GM18868 (cell line): Measurements from ENCODE around the gene CRYBB2.
"Not testable (repeated sequence)": the region's sequence is repeated elsewhere in the genome, so short reads cannot be mapped to it uniquely, and the experiment has no call there.

Experiments
- ATAC-seq: cut with Tn5 transposase; IDR thresholded peaks from one replicate; pipeline ENCODE4 v1.9.1; 2021; ENCODE audit warnings: mild to moderate bottlenecking, moderate library complexity; ENCODE audit not compliant: unreplicated experiment

CRYBB2 gene

GRCh38 chr22:25199731-25200520 lies 19.5 kb upstream of the CRYBB2 start, which contains the start of gene CRYBB3:
CRYBB3 (plus strand) TSS chr22:25199858; CDS start chr22:25201397, 1,539 bp downstream.
- no peak for ATAC-seq

- ATAC-seq = no peak
Observed at GRCh38 chr22:25200967-25201366, 18.5 kb upstream of the CRYBB2 start.

- no peak for ATAC-seq
Observed at GRCh38 chr22:25201557-25202273, 17.7 kb upstream of the CRYBB2 start.

- ATAC-seq = no peak
Observed at GRCh38 chr22:25202290-25202921, 17.0 kb upstream of the CRYBB2 start.

GRCh38 chr22:25203082-25203481 lies 16.4 kb upstream of the CRYBB2 start:
- ATAC-seq = no peak

- ATAC-seq = not testable (repeated sequence)
Observed at GRCh38 chr22:25204547-25204946, 14.9 kb upstream of the CRYBB2 start.

- ATAC-seq = no peak
Observed at GRCh38 chr22:25205847-25206246, 13.6 kb upstream of the CRYBB2 start.

- ATAC-seq = no peak
Observed at GRCh38 chr22:25206998-25207397, 12.4 kb upstream of the CRYBB2 start.

GRCh38 chr22:25207553-25208157 lies 11.8 kb upstream of the CRYBB2 start:
- ATAC-seq = no peak

GRCh38 chr22:25208328-25208727 lies 11.1 kb upstream of the CRYBB2 start:
- no peak for ATAC-seq

GRCh38 chr22:25208743-25209505 lies 10.5 kb upstream of the CRYBB2 start:
- no peak for ATAC-seq

GRCh38 chr22:25210793-25211192 lies 8.6 kb upstream of the CRYBB2 start:
- ATAC-seq = no peak

- ATAC-seq = no peak
Observed at GRCh38 chr22:25212337-25212736, 7.1 kb upstream of the CRYBB2 start.

- ATAC-seq = no peak
Observed at GRCh38 chr22:25213221-25213620, 6.2 kb upstream of the CRYBB2 start.

- ATAC-seq = no peak
Observed at GRCh38 chr22:25216230-25216629, 3.2 kb upstream of the CRYBB2 start.

GRCh38 chr22:25219948-25220442 lies 556 bp downstream of the CRYBB2 start:
- ATAC-seq = no peak

- no peak for ATAC-seq
Observed at GRCh38 chr22:25221790-25222189, 2.4 kb downstream of the CRYBB2 start.

GRCh38 chr22:25223269-25223850 lies 3.9 kb downstream of the CRYBB2 start:
- ATAC-seq = no peak

- ATAC-seq = no peak
Observed at GRCh38 chr22:25228822-25229221, 9.4 kb downstream of the CRYBB2 start.

- ATAC-seq = not testable (repeated sequence)
Observed at GRCh38 chr22:25230760-25231159, 11.3 kb downstream of the CRYBB2 start.
